HG02943 (cell line): ENCODE data around the gene WDR47.
"Not testable (repeated sequence)": the region's sequence is repeated elsewhere in the genome, so short reads cannot be mapped to it uniquely, and the experiment has no call there.

Experiments
- ATAC-seq: cut with Tn5 transposase; IDR thresholded peaks from one replicate; pipeline ENCODE4 v1.9.1; 2021; ENCODE audit warnings: mild to moderate bottlenecking, low read depth, moderate library complexity; ENCODE audit not compliant: unreplicated experiment

WDR47 gene

DNA sequence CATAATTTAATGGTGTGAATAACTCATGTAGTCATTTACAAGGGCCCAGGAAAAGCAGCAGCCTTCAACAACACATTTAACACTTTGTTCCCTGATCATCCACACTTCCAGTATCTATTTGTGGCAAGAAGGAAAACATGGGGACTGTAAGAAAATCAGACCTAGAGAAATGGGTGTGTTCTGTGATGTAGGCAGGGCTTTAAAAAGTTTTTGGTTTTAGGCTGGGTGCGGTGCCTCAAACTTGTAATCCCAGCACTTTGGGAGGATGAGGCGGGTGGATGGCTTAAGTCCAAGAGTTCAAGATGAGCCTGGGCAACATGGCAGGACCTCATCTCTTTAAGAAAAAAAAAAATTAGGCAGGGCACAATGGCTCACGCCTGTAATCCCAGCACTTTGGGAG is 14.2 kb upstream of the WDR47 start:
- ATAC-seq: no peak

DNA sequence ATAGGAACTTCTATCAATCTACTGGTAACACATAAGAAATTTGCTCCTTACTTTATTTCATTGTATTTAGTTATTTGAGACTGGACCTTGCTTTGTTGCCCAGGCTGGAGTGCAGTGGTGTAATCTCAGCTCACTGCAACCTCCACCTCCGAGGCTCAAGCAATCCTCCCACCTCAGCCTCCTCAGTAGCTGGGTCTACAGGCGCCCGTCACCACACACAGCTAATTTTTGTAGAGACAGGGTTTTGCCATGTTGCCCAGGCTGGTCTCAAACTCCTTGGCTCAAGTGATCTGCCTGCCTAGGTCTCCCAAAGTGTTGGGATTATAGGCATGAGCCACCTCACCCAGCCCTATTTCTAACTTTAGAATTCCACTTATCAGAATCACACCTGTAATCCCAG is 10.2 kb upstream of the WDR47 start:
- not testable (repeated sequence) for ATAC-seq

DNA sequence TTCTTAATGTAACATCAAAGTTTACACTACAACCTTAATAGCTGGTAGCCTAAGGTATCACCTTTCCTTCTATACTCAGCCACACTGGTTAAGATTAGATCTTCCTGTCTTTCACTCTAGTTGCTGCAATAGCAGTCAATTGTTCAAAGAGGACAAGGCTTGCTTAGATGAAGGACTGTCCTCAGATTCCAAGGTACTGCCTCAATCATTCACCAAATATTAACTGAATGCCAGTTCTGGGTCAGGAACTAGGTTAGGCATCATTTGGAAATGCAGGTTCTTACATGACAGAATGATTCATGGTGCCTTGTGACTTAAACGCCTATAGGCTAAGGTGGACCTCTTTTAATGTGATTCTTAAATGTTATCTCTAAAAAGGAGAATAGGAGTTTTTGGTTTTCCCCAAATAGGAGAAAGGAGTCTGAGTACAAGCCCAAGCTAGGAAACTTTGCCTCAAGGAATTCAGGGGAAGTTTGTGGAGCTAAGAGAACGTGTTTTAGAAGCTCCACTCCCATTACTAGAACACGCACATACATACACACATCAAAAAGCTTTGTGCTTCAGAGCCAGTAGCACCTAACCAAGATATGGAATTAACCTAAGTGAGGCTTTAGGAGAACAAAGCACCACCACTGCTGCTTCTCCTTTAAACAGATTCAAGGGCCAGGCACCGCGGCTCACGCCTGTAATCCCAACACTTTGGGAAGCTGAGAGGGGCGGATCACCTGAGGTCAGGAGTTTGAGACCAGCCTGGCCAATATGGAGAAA is 8.5 kb upstream of the WDR47 start:
- no peak for ATAC-seq

DNA sequence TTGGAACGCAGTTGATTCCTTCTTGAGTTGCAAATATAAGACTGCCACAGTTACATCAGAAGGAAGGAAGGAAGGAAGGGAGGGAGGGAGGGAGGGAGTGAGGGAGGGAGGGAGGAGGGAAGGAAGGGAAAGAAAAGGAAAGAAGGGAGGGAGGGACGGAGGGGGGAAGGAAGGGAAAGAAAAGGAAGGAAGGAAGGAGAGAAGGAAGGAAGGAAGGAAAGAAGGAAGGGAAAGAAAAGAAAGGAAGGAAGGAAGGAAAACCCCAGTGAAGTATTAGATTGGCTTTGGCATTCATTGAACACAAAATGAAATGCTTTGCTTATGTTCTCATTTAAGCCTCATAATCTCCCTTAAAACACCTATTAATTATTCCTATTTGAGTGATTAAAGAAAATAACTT is 6.4 kb upstream of the WDR47 start:
- ATAC-seq: no peak

DNA sequence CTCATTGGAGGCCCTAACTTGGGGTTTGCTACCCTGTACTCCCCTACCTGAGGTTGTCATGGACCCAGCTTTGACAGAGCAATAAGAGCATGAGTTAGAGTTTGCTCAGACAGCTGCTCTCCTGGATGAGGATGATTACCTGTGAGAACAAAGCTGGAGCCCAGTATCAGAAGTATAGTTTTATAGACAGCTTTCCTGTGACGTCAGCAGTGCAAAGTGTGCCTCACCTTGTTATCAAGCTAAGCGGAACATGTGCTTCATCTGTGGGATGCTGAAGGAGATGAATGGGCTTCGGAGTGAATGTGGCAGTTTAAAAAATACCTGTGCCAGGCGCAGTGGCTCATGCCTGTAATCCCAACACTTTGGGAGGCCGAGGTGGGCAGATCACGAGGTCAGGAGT is 5.4 kb upstream of the WDR47 start:
- ATAC-seq: no peak

DNA sequence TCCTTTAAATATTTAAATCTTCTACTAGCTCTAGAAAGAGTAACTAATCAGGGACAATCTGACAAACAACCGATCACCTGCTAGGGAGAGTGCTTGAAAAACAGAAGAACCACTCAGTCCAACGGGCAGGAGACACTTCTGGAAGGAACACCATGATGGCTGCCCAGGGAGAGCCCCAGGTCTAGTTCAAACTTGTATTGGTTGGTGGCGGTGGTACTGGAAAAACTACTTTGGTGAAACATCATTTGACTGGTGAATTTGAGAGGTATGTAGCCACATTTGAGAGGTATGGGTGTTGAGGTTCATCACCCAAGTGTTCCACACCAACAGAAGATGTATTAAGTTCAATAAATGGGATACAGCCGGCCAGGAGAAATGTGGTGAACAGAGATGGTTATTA is 4.8 kb upstream of the WDR47 start:
- no peak for ATAC-seq

DNA sequence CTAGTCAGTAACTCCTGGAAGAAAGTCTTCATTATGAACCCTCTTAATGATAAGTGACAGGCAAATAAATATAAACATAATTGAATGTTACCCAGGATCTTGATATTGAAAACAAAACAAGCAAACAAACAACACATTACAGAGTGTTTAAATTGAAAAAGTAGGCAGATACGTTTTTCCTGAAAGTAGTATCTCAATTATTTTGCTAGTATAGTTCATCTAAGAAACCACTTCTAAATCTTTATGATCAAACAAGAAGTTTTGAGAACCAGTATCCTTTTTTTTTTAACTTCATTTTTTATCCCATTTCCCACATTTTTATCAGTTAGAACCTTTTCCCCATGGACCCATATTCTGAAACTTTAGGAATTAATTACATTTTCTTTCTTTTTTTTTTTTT is 3.7 kb upstream of the WDR47 start:
- no peak for ATAC-seq

DNA sequence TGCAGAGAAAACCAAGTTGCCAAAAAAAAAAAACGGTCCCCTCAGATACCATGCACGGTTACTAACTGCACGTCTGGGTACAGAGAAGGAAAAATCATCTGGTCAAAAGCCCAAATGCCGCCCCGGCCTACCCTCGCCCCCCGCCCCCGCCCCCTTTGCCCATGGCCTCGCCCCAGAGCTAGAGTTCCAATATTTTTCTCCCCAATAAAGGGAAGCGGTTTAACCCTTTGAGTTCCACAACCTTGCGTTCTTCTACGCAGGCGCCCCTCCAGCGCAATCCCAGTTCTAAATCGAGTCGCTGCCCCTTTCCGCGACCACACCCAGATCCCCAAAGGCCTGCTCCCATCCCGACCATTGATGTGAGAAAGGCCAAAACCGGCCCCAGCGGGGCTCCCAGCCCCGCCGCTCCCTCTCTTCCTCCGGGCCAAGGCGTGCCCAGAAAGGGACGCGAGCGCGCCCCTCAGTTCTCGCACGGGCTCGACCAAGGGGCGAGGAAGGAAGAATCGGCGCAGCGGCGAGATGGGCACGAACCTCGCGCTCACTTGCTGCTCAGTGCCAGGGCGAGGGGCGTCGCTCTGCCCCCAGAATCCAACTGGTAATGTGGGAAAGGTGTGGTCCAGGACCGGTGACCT is 797 bp downstream of the WDR47 start:
- ATAC-seq: peak; percentile 33

DNA sequence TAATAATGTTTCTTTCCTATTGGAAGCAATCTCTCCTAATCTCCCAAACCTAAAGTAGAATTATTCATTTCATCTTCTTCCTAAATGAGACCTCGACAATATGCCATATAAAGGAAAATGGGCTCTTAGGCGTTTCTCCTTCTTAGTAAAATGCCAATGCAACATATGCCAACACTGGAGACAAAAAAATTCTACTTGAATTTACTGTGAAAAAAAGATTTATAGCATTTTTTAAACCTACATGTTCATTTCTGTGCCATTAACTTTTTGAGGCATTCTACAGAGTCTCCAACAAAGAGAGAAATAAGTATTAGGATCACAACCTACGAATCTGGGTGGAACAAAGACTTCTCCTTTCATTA is 1.3 kb downstream of the WDR47 start:
- no peak for ATAC-seq

DNA sequence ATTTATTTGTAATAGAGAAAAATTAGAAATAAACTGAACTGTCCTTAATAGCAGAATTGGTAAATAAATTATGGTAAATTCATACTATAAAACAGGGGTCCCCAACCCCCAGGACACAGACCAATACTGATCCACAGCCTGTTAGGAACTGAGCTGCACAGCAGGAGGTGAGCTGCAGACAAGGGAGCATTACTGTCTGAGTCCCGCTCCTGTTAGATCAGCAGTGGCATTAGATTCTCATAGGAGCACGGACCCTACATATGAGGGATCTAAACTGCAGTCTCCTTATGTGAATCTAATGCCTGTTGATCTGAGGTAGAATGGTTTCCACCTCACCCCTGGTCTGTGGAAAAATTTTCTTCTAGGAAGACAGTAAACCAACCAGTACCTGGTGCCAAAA is 7.5 kb downstream of the WDR47 start:
- no peak for ATAC-seq

DNA sequence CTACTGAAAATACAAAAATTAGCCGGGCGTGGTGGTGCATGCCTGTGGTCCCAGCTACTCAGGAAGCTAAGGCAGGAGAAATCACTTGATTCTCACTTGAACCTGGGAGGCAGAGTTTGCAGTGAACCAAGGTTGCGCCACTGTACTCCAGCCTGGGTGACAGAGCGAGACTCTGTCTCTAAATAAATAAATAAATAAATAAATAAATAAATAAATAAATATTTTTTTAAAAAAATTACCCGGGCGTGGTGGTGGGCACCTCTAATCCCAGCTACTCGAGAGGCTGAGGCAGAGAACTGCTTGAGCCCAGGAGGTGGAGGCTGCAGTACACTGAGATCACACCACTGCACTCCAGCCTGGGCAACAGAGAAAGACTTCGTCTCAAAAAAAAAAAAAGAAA is 12.4 kb downstream of the WDR47 start:
- ATAC-seq: not testable (repeated sequence)

DNA sequence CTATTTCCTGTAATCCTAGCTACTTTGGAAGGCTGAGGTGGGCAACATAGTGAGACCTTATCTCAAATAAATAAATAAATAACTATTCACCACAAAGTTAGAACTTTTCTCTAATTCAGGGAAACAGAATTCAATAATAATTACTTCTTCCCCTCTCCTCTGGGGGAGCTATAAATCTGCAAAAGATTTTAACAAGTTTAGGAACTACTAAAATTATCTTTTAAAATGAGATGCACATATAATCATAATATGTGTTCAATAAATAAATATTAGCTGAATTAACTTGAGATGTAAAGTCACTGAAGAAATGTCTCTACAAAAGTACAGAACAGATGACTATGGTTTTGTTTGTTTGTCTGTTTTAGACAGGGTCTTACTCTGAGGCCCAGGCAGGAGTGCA is 14.1 kb downstream of the WDR47 start:
- no peak for ATAC-seq

DNA sequence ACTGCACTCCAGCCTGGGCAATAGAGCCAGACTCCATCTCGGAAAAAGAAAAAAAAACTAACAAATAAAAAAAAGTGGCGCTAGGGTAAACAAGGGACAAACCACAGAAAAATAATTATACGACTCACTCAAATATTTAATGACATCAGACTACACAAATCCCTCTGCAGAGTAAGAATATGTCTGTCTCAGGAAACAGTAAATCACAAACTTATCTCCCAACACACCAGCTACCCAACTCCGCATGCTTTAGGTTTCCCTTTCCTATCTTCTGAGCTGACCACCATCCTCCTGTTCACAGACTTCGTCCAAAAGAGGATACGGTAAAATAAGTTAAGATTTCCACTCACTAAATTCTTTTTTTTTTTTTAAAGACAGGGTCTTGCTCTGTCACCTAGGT is 16.2 kb downstream of the WDR47 start:
- no peak for ATAC-seq

DNA sequence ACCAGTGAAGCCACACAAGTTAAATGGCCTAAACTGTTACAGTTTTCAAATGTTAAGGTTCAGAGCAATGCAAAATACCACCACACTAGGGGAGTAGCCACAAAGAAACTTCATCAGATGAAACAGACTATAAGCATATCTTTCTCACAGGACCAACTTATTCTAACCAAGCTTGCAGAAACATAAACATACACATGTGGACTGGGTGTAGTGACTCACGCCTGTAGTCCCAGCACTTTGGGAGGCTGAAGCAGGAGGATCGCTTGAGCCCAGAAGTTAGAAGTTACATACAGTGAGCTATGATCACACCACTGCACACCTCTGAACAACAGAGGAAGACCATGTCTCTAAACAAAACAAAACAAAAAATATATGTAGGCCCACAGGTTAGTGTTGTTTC is 17.3 kb downstream of the WDR47 start:
- ATAC-seq: no peak

DNA sequence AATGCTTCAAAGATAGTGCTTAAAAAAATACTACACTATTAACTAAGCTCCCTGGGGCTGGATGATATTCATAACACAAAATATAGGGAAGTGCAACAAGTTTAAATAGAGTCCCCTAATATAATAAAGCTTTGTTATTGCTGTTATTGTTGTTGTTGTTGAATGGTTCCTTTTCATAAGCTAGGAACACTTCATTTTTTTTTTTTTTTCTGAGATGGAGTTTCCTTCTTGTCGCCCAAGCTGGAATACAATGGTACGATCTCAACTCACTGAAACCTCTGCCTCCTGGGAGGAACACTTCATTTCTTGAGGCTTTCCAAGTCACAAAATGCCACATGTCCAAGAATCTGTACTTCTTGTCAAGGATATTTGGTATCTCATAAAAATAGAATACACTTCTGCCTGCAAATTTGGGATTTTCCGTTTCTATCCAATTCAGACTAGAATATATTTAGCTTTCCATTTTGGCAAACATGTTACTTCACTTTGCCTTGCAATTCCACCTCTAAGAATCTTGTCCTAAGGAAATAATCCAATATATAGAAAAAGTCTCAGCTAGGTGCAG is 21.1 kb downstream of the WDR47 start:
- ATAC-seq: no peak

DNA sequence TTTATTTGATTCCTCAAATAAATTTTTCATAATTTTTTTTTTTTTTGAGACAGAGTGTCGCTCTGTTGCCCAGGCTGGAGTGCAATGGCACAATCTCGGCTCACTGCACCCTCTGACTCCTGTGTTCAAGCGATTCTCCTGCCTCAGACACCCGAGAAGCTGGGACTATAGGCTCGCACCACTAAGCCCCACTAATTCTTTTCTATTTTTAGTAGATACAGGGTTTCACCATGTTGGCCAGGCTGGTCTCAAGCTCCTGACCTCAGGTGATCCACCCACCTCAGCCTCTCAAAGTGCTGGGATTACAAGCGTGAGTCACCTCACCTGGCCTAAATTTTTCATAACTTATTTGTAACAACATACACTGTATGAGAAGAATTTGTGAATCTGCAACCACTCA is 24.2 kb downstream of the WDR47 start:
- not testable (repeated sequence) for ATAC-seq

DNA sequence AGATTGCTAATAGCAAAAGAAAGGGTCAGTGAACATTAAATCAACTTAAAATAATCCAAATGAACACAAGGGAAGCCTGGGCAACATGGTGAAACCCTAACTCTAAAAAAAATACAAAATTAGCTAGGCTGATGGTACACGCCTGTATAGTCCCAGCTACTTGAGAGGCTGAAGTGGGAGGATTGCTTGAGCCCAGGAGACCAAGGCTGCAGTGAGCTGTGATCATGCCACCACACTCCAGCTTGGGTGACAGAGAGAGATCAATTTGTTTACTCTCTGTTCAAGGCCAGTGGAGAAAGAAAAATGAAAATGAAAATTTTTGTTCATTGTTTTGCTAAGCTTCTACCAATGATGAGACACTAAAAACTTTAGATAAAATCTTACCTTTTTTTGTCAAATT is 24.8 kb downstream of the WDR47 start:
- no peak for ATAC-seq

DNA sequence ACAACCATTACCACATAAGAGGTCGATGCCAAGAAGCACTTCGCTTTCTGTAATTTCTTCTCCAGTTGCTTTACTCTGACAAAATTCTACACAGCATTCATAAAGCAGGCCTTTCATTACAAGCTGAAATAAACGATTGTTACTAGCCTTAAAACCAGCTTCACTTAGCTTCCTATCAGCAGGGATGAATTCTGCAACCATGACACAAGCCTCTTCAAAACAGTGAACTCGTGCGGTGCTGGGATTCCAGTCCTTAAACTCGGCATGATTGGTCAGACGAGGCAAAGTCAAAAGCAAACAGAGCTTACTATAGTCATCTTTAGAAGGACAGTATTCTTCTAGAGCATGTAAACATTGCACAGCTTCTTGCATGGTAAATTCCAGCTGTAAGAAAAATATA is 30.6 kb downstream of the WDR47 start:
- ATAC-seq: no peak

DNA sequence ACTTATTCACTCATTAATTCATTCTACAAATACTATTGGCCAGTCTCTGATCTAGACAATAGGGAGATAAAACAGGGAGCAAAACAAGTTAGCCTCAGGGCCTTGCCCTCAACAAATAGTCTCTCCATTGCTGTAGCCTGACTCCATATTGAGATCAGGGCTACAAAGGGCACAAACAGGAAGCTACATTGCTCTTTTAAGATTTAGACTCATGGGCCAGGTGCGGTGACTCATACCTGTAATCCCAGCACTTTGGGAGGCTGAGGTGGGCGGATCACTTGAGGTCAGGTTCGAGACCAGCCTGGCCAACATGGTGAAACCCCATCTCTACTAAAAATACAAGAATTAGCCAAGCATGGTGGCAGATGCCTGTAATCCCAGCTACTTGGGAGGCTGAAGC is 45.3 kb downstream of the WDR47 start:
- not testable (repeated sequence) for ATAC-seq

DNA sequence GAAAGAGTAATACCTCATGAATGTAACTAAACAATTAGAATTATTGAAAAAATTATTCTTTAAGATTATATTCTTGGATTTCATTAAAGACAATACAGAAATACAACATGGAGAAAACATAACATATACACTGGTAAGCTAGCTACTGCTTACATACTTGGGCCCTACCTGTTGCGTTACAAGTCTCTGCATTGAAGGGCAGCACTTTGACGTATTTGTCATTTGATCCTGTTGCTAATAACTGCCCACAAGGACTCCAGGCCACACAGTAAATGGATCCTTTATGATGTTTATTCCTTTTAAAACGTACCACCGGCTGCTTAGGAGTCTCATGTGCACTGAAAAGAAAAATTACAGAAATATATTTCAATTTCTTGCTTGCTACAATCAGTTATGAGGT is 58.8 kb downstream of the WDR47 start:
- no peak for ATAC-seq

DNA sequence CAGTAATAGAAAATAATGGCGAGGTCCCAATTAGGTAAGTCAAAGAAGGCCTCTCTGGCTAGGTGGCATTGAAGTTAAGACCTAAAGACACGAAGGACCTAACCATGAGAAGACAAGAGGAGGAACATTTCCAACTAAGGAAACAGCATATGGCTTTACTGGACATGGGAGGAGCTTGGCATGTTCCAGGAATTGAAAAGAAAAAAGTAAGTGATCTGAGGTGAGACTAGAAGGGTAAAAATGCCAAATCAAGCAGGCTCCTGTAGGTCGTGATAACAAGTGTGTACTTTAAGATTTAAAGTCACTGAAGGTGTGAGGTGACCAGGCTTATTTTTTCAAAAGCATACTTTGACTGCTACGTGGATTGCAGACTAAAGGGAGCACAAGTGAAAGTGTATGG is 65.2 kb downstream of the WDR47 start:
- ATAC-seq: no peak

DNA sequence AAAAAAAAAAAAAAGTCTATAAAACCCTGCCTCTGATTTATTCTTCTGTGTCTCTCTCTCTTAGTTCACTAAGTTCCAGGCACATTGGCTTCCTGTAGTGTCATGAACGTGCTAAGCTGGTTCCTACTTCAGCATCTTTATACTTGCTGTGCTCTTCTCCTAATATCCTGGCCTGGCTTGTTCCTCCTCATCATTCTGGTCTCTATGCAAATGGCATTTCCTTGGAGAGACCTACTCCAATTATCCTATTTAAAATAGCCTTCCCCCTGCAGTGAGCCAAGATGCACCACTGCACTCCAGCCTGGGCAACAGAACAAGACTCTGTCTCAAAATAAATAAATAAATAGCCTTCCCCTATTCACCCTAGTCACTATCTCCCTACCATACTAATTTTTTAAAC is 69.0 kb downstream of the WDR47 start:
- ATAC-seq: no peak
